HG03135 (cell line): Measurements from ENCODE around the gene TCN2.
"Not testable (repeated sequence)": the region's sequence is repeated elsewhere in the genome, so short reads cannot be mapped to it uniquely, and the experiment has no call there.

Experiments
- ATAC-seq: cut with Tn5 transposase; IDR thresholded peaks from one replicate; pipeline ENCODE4 v1.9.1; 2021; ENCODE audit warnings: mild to moderate bottlenecking, moderate library complexity; ENCODE audit not compliant: unreplicated experiment

Gene TCN2

DNA sequence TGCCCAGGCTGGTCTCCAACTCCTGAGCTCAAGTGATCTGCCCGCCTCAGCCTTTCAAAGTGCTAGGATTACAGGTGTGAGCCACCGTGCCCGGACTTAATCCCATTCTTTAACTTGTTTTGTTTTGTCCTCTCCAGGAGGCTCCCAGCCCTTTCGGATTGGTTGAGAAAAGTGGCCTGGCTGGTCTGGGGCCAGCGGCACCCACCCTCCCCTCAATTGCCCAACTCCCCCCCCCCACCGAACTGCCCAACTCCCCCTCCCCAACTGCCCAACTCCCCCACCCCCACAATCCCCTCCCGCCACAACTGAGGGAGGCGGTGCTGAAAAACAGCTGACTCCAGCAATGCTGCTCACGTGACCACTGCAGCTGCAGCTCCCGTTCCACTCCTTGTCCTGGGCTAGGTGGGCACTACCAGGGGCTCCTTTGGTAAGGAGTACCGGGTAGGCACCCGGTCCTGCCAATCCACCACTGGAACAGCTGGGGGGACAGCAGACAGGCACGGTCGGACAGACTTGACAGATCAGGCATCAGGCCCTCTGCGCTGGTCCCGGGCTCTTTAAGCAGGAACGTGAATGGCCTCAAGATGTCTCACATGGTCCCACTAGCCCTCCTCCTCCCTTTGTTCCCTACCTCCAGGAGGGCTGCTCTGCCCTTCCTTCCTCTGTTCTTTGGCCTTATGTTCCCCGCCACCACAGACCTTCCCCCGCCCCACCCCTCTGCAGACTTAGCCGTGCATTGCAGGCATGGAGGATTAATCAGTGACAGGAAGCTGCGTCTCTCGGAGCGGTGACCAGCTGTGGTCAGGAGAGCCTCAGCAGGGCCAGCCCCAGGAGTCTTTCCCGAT is at the start of gene TCN2:
TCN2 (plus strand) TSS at position 720 of the 845 bp plus-strand sequence. CDS start 158 bp downstream, outside the sequence.
- ATAC-seq, result peak; percentile 46

DNA sequence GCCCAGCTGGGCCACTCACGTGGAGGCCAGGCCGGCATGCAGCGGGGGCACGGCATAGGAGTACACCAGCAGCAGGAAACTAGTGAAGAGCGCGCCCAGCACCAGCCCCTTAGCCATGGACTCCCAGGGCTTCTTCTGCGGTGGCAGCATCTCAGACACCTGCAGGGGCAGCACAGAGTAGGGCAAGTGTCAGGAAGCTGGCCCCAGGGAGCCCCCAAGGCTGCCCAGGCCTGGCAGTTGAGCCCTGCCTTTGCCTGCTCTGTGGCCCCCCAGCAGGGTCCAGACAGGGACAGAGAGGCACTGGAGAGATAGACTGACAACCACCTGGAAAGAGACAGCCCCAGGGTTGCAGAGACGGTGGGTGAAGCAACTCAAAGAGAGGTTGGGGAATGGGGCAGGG is 49.7 kb upstream of the TCN2 start:
- no peak for ATAC-seq

DNA sequence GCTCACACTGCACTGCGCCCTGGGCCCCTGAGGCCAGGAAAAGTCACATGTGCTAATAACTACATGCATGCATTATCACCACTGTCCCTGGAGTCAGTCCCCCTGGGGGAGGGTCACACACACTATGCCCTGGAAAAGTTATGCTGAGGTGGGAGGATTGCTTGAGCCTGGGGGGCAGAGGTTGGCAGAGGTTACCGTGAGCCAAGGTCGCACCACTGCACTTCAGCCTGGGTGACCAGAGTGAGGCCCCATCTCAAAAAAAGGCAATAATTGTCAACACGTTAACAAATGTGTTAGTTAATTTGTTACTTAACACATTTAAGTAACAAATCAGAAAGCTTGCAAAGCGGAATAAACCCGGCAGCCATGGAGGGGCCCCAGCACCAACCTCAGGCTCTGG is 47.1 kb upstream of the TCN2 start:
- ATAC-seq, result no peak

DNA sequence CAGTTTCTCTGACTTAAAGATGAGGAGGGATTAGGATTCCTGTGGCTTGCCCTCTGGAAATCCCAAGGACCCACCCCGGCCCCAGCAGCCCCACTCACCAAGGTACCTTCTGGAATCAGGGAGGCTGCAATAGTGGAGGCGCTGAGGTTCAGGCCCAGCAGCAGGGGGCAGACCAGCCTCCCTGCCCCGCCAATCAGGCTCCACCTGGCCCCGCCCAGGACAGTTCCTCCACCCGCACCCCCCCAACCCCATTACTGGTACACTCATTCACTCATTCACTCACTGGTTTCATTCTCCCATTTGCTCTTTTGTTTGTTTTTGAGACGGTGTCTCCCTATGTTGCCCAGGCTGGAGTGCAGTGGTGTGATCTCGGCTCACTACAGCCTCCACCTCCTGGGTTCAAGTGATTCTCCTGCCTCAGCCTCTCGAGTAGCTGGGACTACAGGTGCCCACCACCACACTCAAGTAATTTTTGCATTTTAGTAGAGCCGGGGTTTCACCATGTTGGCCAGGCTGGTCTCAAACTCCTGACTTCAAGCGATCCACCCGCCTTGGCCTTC is 46.3 kb upstream of the TCN2 start:
- ATAC-seq, result not testable (repeated sequence)

DNA sequence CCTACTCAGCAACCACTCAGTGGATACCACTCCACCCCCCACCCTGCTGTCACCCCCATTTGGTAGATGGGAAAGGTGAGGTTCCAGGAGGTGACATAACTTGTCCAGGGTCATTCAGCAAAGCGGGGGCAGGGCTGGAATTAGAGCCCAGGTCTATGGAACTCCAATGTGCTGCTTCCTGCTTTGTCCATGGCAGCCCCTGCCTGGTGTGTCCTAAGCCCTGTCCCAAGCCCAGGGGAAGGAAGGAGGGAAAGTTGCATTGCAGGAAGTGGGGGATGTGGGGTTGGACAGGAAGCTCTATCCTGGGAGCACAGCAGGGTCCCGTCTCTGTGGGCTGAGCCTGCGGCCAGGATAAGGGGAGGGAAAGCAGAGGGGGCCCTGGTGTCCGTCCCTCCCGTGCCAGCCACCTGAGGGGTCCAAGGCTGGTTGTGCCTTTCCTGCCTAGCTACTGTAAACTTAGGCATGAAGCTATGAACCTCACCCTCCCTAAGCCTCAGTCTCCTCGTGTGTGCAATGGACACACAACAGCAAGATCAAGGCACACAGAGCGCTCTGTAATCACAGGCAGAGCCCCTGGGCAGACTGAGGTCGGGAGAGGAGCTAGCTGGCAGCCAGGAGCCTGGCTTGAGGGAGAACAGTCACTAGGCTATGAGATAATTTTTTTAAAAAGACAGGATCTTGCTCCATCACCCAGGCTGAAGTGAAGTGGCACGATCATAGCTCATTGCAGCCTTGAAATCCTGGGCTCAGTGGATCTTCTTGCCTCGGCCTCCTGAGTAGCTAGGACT is 45.4 kb upstream of the TCN2 start:
- no peak for ATAC-seq

DNA sequence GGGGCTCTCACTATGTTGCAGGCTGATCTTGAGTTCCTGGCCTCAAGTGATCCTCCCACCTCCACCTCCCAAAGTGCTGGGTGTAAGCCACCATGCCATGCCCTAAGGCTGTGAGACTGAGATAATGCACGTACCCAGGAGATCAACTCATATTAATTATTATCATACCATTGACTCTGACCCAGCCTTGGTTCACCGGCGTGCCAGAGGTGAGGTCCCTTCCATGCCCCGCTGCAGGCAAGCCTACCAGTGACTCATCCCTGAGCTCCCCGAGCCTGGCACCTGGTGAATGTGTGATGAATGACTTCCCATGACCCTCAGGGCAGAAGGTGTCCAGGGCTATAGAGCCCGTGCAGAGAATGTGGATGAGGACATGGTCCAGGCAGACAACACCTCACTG is 44.6 kb upstream of the TCN2 start:
- no peak for ATAC-seq

DNA sequence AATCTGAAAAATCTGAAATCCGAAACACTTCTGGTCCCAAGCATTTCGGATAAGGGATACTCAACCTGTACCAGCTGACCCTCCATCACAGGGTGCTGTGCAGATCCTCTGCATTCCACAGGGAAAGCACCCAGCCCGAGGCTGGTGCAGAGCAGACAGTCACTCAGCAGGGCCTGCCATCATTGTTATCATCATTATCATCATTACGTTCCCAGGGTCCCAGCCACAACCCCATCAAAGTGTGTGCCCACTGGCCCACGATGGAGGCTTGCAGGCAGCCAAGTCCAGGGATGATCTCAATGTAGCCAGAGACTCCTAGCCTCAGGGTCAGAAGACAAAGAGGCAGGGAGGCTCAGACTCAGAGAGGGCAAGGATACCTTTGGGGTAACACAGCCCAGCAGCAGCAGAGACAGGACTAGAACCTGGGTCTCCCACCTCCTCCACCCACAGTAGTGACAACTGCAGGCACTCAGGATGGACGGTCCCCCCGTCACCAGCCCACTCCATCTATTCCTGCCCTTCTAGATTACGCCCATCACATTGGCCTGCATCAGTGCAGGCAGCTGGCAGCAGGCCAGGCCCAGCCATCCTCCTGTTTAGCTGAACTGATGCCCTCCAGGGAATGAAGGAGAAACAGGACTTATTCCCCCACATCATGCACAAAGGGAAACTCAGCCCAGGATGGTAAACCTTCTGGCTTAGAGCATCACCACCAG is 42.8 kb upstream of the TCN2 start:
- ATAC-seq, result no peak

DNA sequence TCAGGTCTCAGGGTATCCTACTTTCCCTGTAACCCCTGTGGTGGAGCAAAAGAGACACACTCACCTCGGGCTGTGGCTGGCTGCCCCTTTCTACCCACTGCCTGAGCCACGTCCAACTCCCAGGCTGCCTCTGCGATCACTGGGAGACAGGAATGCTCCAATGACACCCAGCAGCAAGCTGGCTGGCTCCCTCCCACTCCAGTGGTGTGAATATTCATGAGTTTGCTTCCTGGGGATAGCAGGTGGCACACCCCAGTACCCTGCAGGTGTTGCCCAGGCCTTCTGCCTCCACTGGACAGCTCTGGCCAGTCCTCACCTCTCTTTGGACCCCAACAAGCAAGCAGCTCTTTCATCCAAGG is 42.2 kb upstream of the TCN2 start:
- ATAC-seq, result no peak

DNA sequence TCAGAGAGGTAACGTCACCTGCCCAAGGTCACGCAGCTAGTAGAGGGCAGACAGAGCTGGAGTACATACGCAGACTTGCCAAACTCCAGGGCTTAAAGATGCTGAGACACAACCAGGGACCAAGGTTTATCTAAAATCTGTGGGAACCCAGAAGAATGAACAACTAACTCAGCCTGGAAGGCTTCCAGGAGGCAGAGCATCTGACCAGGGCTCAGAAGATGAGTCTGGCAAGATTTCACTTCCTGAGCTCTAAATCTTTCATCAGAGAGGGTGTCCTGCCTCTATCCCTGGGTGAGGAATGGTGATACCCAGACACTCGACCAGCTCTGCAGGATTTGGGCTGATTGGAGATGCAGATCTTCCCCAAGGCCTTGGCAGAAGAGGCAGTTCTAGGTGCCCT is 41.6 kb upstream of the TCN2 start:
- ATAC-seq, result no peak

DNA sequence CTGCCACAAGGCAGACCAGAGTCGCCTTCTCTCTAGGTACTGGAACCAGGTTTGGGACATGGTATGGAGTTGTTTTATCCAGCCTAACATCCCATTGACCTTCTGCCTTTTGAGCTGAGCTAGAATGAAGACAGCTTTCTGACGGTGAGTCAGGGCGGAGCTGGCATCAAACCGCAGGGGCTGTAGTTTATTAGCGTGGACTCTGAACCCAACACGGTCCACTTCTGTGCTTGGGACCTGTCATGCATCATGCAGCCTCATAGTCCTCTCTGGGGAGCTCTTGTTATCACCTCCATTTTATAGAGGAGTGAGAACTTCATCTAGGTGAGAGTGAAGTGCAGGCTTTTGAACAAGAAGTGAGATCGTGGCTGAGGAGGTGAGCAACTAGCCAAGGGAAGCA is 40.8 kb upstream of the TCN2 start:
- no peak for ATAC-seq

DNA sequence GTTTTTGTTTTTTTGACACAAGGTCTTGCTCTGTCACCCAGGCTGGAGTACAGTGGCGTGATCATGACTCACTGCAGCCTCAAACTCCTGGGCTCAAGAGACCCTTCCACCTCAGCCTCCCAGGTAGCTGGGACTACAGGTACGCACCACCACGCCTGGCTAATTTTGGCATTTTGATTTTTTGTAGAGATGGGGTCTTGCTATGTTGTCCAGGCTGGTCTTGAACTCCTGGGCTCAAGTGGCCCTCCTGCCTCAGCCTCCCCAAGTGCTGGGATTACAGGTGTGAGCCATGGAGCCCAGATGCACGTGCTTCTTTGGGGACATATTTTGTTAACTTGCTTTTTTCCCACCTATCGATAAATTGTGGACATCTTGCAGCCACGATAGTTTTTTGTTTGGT is 39.7 kb upstream of the TCN2 start:
- ATAC-seq, result not testable (repeated sequence)

DNA sequence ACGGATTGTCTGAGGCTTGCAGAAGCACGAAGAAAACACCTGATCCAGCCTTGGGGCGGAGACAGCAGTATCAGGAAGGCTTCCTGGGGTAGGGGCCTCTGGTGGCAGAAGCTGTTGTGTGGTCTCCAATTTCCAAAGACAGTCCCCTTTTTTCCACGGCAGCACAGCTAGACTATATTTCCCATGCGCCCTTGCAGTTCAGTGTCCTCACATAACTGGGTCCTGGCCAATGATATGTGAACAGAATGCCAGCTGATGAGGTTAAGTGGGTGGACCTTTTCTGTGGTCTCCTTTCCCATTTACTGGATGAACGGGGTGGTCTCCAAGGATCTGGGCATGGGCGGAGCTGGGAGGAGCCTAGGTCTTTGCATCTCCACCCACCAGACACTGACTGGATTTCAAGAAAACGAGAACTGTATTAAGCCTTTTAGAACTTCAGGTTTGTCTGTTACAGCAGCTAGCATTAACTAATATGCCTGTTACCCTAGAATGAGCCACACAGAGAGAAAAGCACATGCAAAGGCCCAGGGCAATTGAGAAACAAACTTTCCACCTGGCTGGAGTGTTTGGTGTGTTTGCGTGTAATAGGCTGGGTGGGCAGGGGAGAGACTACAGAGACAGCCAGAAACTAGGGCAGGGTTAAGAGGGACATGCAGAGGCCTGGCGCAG is 38.7 kb upstream of the TCN2 start:
- ATAC-seq, result no peak

DNA sequence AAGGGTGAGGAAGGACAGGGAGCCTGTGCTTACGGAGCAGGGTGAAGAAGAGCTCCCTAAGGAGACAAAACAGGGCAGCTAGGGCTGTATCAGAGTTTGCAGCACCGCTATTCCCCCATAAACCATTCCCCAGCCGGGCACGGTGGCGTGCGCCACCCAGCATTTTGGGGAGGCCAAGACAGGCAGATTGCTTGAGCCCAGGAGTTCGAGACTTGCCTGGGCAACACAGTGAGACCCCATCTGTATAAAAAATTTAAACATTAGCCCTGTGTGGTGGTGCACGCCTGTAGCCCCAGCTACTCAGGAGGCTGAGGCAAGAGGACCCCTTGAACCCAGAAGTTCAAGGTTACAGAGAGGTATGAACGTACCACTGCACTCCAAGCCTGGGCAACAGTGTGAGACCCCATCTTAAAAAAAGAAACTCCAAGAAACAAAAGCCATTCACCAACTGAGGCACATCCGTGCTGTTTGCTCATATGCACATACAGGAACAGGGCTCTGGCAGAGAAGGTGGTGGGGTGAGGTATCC is 37.2 kb upstream of the TCN2 start:
- no peak for ATAC-seq

DNA sequence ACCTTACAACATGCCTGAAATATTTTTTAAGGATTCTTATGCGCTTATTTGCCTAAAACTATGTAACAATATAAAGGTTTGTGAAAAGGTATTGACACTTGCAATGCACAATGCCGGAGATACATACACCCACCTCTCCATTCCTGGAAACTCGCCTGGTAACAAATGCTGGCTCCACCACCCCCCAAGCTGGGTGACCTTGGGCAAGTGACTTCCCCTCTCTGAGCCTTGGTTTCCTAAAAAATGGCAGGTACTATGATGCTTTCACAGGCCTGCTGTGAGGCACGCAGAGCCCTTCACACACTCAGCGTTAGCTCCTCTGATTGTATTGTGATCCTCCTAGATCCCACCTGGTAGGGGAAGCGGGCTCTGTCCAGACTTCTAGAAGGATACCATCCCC is 34.8 kb upstream of the TCN2 start:
- ATAC-seq, result no peak

DNA sequence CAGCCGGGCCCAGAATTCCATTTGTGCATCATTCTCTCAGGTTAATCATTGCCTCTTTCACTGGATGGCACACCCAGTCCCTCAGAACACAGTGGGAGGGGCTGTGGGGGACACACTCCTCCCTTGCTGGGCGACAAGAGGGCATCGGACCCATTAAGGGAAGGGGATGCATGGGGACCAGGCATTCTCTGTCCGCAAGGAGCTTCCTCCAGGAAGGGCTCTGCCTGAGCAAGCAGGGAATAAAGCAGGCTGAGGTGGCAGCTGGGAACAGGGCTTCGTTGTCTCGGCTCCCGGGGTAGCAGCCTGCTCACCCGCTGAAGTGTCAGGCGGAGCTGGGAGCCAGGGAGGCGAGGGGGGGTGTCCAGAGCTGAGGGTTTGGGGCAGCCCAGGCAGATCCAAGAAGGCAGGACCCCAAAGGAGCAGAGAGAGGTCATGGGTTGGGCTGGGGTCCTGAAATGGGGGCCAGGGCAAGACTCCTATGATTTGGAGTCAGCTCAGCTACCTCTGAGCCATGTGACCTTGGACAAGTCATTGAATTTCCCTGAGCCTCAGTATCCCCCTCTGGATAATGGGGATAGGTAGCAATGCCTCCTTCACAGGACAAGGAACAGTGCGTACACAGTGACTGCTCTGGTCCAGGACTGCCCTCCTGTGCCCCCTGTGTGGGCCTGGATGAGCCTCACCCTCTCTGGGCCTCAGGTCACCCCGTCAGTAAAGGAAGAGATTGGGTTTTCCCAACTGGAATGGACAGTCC is 34.0 kb upstream of the TCN2 start:
- no peak for ATAC-seq

DNA sequence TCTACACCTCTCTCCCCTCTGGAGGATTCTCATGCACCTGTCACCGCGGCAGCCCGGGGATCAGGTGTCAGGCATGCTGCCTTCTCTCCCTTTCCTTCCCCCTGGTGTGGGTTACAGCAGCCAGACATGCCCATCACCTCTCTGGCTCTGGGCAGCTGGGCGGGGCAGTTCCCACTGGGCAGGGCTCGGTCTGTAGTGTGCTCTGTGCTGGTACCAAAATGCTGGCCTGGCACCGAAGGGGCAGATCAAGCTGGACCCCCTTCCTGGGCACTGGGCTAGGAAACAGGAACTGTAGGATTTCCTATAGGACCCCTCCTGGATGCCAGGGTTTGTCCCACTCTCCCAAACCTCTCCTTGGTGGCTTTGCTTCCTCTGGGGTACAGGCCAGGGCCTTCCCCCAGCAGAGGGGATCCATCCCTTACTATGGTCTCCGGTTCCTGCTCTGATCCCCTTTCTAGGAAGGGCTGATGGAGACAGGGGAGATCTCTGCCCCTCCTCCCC is 33.3 kb upstream of the TCN2 start:
- ATAC-seq, result no peak

DNA sequence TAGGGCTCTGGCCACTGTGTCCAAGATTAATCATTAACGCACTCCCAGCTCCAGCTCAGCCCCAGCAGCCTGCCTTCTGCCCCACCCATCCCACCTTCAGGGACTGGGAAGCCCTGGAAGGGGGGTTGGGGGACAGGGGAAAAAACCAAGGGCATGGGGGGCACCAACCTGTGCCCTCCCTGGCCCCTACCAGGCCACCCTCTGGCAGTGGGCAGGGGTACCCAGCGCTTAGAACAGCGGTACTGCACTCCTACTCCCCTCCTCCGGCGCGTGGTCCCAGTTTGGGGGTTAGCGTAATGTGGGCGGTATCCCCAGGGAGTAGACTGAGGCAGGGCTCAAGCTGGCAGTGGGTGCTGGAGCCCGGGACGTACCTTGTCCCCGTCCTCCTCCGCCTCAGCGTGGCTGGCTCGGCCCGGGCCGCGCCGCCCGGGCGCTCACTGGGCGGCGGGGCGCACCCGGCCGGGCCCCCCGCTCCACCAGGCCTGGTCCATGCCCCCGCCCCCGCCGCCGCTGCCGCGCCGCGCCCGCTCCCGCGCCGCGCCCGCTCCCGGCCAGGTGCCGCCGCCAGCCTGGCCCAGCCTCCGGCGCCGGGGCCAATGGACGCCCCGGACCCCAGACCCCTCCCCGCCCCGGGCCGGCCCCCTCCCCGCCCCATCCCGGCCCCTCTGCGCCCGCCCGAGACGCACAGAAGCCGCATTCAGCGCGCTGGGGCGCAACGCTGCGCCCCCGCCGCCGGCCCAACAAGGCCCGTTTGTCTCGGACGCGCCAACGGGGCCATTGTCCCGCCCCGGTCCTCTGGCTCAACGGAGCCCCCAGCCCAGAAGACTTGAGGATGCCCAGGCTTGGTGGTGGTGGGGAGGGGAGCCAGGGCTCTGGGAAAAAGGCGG is 32.6 kb upstream of the TCN2 start, which contains the start of gene GAL3ST1:
GAL3ST1 (minus strand) TSS at position 571 of the 887 bp plus-strand sequence. CDS start 17,273 bp downstream, outside the sequence.
- no peak for ATAC-seq

DNA sequence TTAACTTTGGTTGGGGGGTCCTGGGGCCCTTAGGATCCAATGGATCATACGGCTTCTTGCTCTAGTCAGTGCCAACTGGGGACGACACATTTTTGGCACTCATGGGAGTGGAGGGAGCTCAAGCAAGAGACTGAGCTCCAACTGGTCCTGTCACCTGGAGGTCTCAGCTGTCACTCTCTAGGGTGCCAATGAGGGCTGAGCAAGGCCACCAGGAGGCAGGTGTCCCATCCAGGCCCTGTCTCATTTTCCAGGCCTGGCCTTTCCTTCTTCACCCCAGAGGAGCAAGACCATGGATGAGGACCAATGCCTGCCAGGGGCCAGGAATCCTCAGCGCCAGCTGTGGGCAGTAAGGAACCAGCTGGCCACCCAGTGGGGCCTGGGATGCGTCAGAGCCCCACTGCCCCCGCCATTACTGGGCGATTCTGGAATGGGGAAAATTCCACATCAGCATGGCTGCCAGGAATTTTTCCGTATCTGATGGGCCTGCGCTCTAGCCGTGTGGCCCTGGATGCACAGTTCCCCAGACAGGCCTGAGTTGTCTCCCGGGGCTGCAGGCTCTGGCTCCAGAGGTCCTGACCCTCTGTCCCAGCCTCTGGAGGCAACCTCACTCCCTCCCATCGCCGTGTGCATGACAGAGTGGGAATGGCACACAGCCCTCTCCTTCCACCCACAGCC is 31.8 kb upstream of the TCN2 start:
- no peak for ATAC-seq
